Gastrocnemius medialis (tissue), 4 donors: ENCODE measurements around the gene NELFE.

Source experiments
- CTCF ChIP-seq, 5 experiments: fragments of 450-650 bp in 3 of 5; fragments of 200-600 bp in 2 of 5; sonication (generic) in 2 of 5; IDR thresholded peaks in 4 of 5; conservative IDR thresholded peaks in 1 of 5; 1 replicate in 4 of 5; 2 replicates in 1 of 5; pipeline ENCODE4 v1.5.1; 2016 to 2019; ENCODE audit warnings: antibody characterized with exemption in 5 of 5, mild to moderate bottlenecking in 3 of 5, moderate library complexity in 3 of 5
- POLR2A ChIP-seq, 2 donors: fragments of 450-650 bp; IDR thresholded peaks; one replicate each; pipeline ENCODE4 v1.6.1; 2017; ENCODE audit warnings: antibody characterized with exemption in 2 of 2, mild to moderate bottlenecking in 2 of 2, moderate library complexity in 2 of 2

DNA sequence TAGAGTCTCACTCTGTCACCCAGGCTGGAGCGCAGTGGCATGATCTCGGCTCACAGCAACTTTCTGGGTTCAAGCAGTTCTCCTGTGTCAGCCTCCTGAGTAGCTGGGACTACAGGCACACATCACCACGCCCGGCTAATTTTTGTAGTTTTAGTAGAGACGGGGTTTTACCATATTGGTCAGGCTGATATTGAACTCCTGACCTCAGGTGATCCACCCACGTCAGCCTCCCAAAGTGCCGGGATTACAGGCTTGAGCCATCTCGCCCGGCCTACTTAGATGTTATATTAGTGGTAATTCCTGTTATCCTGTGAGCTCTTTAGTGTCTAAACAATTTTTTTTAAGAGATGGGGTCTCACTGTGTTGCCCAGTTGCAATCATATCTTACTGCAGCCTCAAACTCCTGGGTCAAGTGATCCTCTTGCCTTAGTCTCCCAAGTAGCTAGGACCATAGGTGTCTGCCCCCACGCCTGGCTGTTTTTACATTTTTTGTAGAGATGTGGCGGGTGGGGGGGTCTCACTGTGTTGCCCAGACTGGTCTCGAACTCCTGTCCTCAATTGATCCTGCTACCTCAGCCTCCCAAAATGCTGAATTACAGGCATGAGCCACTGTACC lies 19.2 kb upstream of the NELFE start:
- TF ChIP-seq CTCF (IDR thresholded peaks at IDR 0.05 in 4 of 5, conservative IDR thresholded peaks at IDR 0.05 in 1 of 5) (no peak), POLR2A (IDR thresholded peaks at IDR 0.05) (no peak)
